ENCODE measurements around the gene SDK1.

SDK1 gene

GRCh38 chr7:3310884-3311283, 9.8 kb downstream of the SDK1 start:
- no peak overlapping the region for H3K4me3 ChIP-seq (ENCODE audit: low read depth, low read length)
- no peak for TF ChIP-seq CTCF (IDR thresholded peaks at IDR 0.05; ENCODE audit: insufficient read depth, low read depth, low read length, missing control alignments)
- DNase-seq (ENCODE audit: low read depth): no peak

GRCh38 chr7:3312583-3312982, 11.5 kb downstream of the SDK1 start:
- no peak overlapping the region for H3K4me3 ChIP-seq (ENCODE audit: low read depth, low read length)
- DNase-seq (ENCODE audit: low read depth): no peak
- no peak for TF ChIP-seq CTCF (IDR thresholded peaks at IDR 0.05; ENCODE audit: insufficient read depth, low read depth, low read length, missing control alignments)

- TF ChIP-seq CTCF (IDR thresholded peaks at IDR 0.05; ENCODE audit: insufficient read depth, low read depth, low read length, missing control alignments): no peak
- DNase-seq (ENCODE audit: low read depth): no peak
- no peak overlapping the region for H3K4me3 ChIP-seq (ENCODE audit: low read depth, low read length)
Measured at GRCh38 chr7:3318874-3319273, 17.8 kb downstream of the SDK1 start.

- no peak for DNase-seq (ENCODE audit: low read depth)
- TF ChIP-seq CTCF (IDR thresholded peaks at IDR 0.05; ENCODE audit: insufficient read depth, low read depth, low read length, missing control alignments): no peak
- H3K4me3 ChIP-seq (ENCODE audit: low read depth, low read length): no peak overlapping the region
Measured at GRCh38 chr7:3321206-3321605, 20.2 kb downstream of the SDK1 start.

- no peak for TF ChIP-seq CTCF (IDR thresholded peaks at IDR 0.05; ENCODE audit: insufficient read depth, low read depth, low read length, missing control alignments)
- H3K4me3 ChIP-seq (ENCODE audit: low read depth, low read length): no peak overlapping the region
- no peak for DNase-seq (ENCODE audit: low read depth)
Measured at GRCh38 chr7:3321745-3322144, 20.7 kb downstream of the SDK1 start.

GRCh38 chr7:3326246-3326645, 25.2 kb downstream of the SDK1 start:
- no peak overlapping the region for H3K4me3 ChIP-seq (ENCODE audit: low read depth, low read length)
- TF ChIP-seq CTCF (IDR thresholded peaks at IDR 0.05; ENCODE audit: insufficient read depth, low read depth, low read length, missing control alignments): no peak
- DNase-seq (ENCODE audit: low read depth): no peak

- no peak overlapping the region for H3K4me3 ChIP-seq (ENCODE audit: low read depth, low read length)
- DNase-seq (ENCODE audit: low read depth): no peak
- TF ChIP-seq CTCF (IDR thresholded peaks at IDR 0.05; ENCODE audit: insufficient read depth, low read depth, low read length, missing control alignments): no peak
Measured at GRCh38 chr7:3327099-3327498, 26.0 kb downstream of the SDK1 start.
